AG09309 (cell line): ENCODE measurements around the gene CBY1.

Source experiments
- DNase-seq: peaks from one replicate; pipeline ENCODE4 v3.0.0-alpha.2; 2010; ENCODE audit warnings: low read depth
- H3K4me3 ChIP-seq: 2 replicates; pipeline ENCODE4 v1.5.1; 2011; ENCODE audit warnings: mild to moderate bottlenecking, low read depth, low read length, moderate library complexity; ENCODE audit not compliant: control insufficient read depth
- TF ChIP-seq, protein P1 (sequence below): IDR thresholded peaks from 2 replicates; pipeline ENCODE4 v1.5.1; 2011; ENCODE audit warnings: mild to moderate bottlenecking, low read depth, low read length, inconsistent platforms; ENCODE audit not compliant: insufficient read depth, control insufficient read depth; ENCODE audit errors: missing control alignments

The CBY1 gene

GRCh38 chr22:38706901-38707195, 50.4 kb downstream of the CBY1 start:
- TF ChIP-seq, protein P1, sequence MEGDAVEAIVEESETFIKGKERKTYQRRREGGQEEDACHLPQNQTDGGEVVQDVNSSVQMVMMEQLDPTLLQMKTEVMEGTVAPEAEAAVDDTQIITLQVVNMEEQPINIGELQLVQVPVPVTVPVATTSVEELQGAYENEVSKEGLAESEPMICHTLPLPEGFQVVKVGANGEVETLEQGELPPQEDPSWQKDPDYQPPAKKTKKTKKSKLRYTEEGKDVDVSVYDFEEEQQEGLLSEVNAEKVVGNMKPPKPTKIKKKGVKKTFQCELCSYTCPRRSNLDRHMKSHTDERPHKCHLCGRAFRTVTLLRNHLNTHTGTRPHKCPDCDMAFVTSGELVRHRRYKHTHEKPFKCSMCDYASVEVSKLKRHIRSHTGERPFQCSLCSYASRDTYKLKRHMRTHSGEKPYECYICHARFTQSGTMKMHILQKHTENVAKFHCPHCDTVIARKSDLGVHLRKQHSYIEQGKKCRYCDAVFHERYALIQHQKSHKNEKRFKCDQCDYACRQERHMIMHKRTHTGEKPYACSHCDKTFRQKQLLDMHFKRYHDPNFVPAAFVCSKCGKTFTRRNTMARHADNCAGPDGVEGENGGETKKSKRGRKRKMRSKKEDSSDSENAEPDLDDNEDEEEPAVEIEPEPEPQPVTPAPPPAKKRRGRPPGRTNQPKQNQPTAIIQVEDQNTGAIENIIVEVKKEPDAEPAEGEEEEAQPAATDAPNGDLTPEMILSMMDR = no peak
- peak overlapping the region; percentile 91 for H3K4me3 ChIP-seq
- DNase-seq = no peak

- TF ChIP-seq, protein P1 = no peak
- peak overlapping the region; percentile 91 for H3K4me3 ChIP-seq
- no peak for DNase-seq
These were observed 50.9 kb downstream of the CBY1 start for GRCh38 chr22:38707346-38707745.

DNA sequence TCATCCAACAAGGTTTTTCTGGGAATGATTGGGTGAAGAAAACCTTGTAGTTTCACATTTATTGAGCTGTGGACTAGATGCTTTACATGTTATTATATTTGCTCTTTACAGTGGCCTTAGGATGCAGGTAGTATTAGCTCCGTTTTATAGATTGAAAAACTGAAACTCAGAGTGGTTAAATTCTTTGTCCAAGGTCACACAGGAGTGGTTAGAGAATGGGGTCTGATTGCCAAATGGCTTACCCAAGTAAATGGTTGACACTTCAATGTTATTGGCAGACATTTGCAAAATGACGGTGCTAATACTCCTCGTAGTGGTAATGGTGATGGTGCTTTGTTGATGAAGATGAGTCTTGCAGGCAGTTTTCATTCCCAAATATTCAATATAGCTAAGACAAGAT, 51.5 kb downstream of the CBY1 start:
- TF ChIP-seq, protein P1 = no peak
- no peak for DNase-seq
- no peak overlapping the region for H3K4me3 ChIP-seq

DNA sequence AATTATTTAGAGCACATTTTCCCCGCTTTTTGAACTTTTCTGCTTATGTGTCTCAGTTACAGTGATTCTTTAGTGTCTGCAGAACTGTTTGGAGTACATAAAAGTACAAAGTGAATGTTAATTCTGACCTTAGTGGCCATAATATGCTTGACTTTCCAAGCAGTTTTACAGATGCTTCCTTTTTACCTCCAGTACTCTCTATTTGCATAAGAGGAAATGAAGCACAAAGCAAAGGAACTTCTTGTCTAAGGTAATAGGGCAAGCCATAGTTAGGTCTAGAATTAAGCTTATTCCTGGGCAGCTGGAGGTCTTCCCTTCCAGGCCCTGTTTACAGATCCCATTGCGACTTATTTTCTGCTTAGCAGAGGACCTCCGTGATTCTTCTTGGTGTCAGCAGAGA, 52.9 kb downstream of the CBY1 start:
- H3K4me3 ChIP-seq = no peak overlapping the region
- no peak for DNase-seq
- TF ChIP-seq, protein P1 = no peak

DNA sequence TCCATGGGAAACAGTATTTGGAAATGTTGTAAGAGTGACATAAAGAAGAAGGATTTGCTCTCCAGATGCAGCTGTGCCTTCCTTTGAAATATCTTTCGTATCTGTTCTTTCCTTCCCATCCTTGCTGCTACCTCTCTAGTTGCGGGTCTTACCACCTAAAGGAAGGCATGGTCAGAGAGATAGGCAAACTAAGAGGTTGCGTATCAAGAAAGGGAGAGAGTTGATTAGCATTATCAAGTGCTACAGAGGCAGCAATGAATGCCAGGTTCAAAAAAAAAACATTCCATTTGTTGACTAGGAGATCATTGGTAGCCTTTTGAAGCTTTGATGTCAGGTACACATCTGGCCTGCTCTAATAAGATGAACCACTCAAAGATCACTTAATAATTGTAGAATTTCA, 53.9 kb downstream of the CBY1 start:
- DNase-seq = no peak
- H3K4me3 ChIP-seq = no peak overlapping the region
- TF ChIP-seq, protein P1 = no peak

DNA sequence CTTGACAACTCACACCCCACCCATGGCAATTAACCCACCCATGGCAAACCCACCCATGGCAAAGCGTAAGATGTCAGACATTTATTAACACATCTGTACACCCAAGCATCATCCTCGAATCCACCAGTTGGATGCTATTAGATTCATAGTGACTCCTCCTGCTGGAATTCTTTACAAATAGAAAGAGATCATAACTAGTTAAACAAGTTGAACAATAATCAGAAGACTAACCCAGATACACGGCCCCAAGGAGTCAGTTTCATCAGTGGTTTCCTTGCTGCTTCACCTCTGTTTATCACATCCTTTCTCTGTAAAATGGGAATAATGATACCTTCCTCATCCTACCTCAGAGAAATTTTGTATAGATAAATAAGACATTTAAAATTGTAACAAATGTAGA, 54.4 kb downstream of the CBY1 start:
- H3K4me3 ChIP-seq = no peak overlapping the region
- TF ChIP-seq, protein P1 = no peak
- DNase-seq = no peak
